Peyer's patch (tissue), 4 donors: ENCODE data around the gene TBC1D2B. TPM values are rescaled to one million over a fixed set of nuclear protein-coding genes. Genes with fewer than 3 reads are reported as not detected.

Source experiments
- DNase-seq, 3 donors: peaks; one replicate each; pipeline ENCODE4 v3.0.0-alpha.2; 2017 to 2019
- H3K27ac ChIP-seq, 4 donors: fragments of 200-600 bp; sonication (generic); one replicate each; pipeline ENCODE4 v1.5.1; 2016 to 2019
- H3K27me3 ChIP-seq, 2 donors: fragments of 200-600 bp; sonication (generic); one replicate each; pipeline ENCODE4 v1.5.1; 2019
- H3K36me3 ChIP-seq, 3 donors: fragments of 200-600 bp; sonication (generic); one replicate each; pipeline ENCODE4 v1.5.1; 2016 to 2019
- H3K4me1 ChIP-seq, 4 donors: fragments of 200-600 bp; sonication (generic); one replicate each; pipeline ENCODE4 v1.5.1; 2016 to 2019
- H3K4me3 ChIP-seq, 4 donors: fragments of 200-600 bp; sonication (generic); 1 replicate in 3 of 4; 2 replicates in 1 of 4; pipeline ENCODE4 v1.5.1; 2016 to 2019; ENCODE audit warnings: mild to moderate bottlenecking in 1 of 4
- H3K9me3 ChIP-seq, 4 donors: fragments of 200-600 bp; sonication (generic); one replicate each; pipeline ENCODE4 v1.5.1; 2016 to 2019; ENCODE audit warnings: mild to moderate bottlenecking in 1 of 4
- POLR2A ChIP-seq, 2 donors: fragments of 450-650 bp; IDR thresholded peaks; one replicate each; pipeline ENCODE4 v1.5.1; 2017; ENCODE audit warnings: antibody characterized with exemption in 2 of 2, mild to moderate bottlenecking in 2 of 2, moderate library complexity in 2 of 2
- total RNA-seq, 4 donors: library from RNA; depleted of rRNA; stranded (reverse); fragments of >200 nt; gene quantifications; one replicate each; pipeline ENCODE4 v1.1.0, GENCODE V29; 2016
- TF ChIP-seq, protein P1 (sequence below), 6 experiments: fragments of 450-650 bp in 4 of 6; fragments of 200-600 bp in 2 of 6; sonication (generic) in 1 of 6; IDR thresholded peaks; one replicate each; pipeline ENCODE4 v1.5.1; 2017 to 2019; ENCODE audit warnings: antibody characterized with exemption in 6 of 6, mild to moderate bottlenecking in 3 of 6, moderate library complexity in 1 of 6

Gene TBC1D2B
- total RNA-seq, 4 donors from 2014 or later, result 52.9 to 94.9 (median 72.4) TPM

DNA sequence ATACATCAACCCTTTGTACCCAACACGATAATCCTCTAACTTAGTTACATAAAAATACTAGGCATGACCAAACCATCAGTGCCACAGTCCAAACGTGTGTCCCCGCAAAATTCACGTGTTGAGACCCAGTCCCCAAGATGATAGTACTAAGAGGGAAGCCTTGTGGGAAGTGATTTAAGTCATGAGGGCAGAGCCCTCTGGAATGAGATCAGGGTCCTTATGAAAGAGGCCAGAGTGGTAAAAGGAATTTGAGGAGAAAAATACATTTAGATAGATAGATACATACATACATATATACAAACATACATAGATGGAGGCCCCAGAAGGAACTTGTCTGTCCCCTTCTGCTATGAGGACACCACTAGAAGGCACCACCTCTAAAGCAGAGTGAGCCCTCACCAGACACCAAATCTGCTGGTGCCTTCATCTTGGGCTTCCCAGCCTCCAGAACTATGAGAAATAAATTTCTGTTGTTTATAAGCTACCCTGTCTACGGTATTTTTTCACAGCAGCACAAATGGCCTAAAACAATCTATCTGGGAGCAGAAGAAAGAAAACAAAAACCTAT lies 8.0 kb downstream of the TBC1D2B start:
- H3K27me3 ChIP-seq, result no peaks in the 10 kb centered on the region
- peaks cover 2 to 94% (median 32%) of the 10 kb centered on the region in 4 donors for H3K4me1 ChIP-seq
- H3K4me3 ChIP-seq, result no peak overlapping the region
- H3K9me3 ChIP-seq, result no peaks in the 10 kb centered on the region
- no peaks in the 10 kb centered on the region for H3K36me3 ChIP-seq
- peak overlapping the region; percentile 61 to 87 (median 75) for H3K27ac ChIP-seq
- no peak for DNase-seq
- no peak for TF ChIP-seq POLR2A (IDR thresholded peaks at IDR 0.05)
- TF ChIP-seq, protein P1, sequence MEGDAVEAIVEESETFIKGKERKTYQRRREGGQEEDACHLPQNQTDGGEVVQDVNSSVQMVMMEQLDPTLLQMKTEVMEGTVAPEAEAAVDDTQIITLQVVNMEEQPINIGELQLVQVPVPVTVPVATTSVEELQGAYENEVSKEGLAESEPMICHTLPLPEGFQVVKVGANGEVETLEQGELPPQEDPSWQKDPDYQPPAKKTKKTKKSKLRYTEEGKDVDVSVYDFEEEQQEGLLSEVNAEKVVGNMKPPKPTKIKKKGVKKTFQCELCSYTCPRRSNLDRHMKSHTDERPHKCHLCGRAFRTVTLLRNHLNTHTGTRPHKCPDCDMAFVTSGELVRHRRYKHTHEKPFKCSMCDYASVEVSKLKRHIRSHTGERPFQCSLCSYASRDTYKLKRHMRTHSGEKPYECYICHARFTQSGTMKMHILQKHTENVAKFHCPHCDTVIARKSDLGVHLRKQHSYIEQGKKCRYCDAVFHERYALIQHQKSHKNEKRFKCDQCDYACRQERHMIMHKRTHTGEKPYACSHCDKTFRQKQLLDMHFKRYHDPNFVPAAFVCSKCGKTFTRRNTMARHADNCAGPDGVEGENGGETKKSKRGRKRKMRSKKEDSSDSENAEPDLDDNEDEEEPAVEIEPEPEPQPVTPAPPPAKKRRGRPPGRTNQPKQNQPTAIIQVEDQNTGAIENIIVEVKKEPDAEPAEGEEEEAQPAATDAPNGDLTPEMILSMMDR (IDR thresholded peaks at IDR 0.05), result no peak

DNA sequence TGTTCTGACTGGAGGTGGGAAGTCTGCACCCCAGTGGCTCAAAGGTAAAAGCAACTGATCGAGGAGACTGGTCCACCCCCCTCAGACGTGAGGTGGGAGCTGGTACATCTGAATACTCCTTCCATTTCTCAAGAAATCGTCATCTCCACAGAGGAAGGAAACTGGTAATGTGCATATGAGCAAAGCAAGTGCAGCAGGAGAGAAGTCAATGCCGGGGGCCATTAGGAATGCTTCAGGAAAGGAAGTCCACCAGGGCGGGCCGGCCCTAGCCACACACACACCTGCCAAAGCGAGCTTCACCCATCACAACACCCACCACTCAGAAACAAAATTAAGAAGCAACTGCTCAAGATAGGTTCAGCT lies 8.5 kb downstream of the TBC1D2B start:
- peak overlapping the region; percentile 61 to 87 (median 75) for H3K27ac ChIP-seq
- peaks cover 2 to 99% (median 32%) of the 10 kb centered on the region in 4 donors for H3K4me1 ChIP-seq
- H3K9me3 ChIP-seq, result no peaks in the 10 kb centered on the region
- no peaks in the 10 kb centered on the region for H3K36me3 ChIP-seq
- DNase-seq, result no peak
- H3K27me3 ChIP-seq, result no peaks in the 10 kb centered on the region
- TF ChIP-seq, protein P1 (IDR thresholded peaks at IDR 0.05), result no peak
- no peak for TF ChIP-seq POLR2A (IDR thresholded peaks at IDR 0.05)
- peak overlapping the region in 1 of 4 donors; percentile 15 for H3K4me3 ChIP-seq

DNA sequence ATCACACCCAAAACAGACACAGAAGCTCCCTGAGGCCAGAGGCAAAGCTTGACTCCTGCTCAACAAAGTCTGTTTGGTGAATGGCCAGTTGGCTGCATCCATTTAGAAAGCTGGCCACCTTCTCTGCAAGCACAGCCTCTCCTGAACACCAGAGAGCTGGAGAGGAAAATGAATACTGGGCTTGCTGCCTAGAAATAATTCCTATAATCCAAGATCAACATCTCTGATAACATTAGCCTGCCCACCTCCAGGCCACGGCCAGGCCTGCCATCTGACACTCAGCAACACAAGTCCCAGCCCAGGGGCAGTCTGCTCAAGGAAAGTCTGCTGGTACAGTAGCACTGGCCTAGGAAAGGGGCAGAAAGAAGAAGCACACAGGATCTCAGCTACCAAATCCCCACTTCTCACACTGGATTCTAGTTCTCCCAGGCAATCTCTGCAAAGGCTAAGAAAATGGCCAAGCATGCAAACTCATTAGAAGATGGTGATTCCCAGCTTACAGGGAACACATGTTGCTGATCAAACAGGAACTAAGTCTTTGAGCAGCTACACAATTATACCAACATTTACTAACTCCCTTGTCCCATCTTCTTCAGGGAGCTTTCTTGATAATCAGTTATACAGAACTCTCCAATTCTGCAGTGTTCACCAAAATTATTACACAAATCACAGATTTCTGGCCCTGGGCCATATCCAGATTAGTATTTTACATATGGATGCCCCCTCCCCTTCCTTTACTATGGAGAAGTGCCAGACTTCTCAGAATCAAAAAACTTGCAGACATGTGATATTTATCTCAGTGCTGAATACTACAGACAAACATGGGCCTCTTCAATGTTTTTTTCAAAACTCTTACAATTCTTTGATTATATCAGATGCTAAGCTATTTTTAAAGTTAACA lies 9.9 kb downstream of the TBC1D2B start:
- no peak overlapping the region for H3K4me3 ChIP-seq
- H3K36me3 ChIP-seq, result no peaks in the 10 kb centered on the region
- peak overlapping the region; percentile 62 to 87 (median 75) for H3K27ac ChIP-seq
- TF ChIP-seq, protein P1 (IDR thresholded peaks at IDR 0.05), result no peak
- no peak for TF ChIP-seq POLR2A (IDR thresholded peaks at IDR 0.05)
- no peak for DNase-seq
- peaks cover 6 to 99% (median 36%) of the 10 kb centered on the region in 4 donors for H3K4me1 ChIP-seq
- no peaks in the 10 kb centered on the region for H3K9me3 ChIP-seq
- no peaks in the 10 kb centered on the region for H3K27me3 ChIP-seq

- TF ChIP-seq, protein P1 (IDR thresholded peaks at IDR 0.05), result no peak
- no peak for TF ChIP-seq POLR2A (IDR thresholded peaks at IDR 0.05)
- Histone ChIP-seq H3K4me1 (peaks cover 6 to 96% (median 36%) of the 10 kb centered on the region in 4 donors), H3K27ac (peak overlapping the region; percentile 70 to 87 (median 80)), H3K27me3 (no peaks in the 10 kb centered on the region), H3K36me3 (no peaks in the 10 kb centered on the region), H3K4me3 (no peak overlapping the region), H3K9me3 (no peaks in the 10 kb centered on the region)
- no peak for DNase-seq
These were observed 11.3 kb downstream of the TBC1D2B start for GRCh38 chr15:78065973-78066946.

GRCh38 chr15:78065284-78065872 lies 12.1 kb downstream of the TBC1D2B start:
- H3K36me3 ChIP-seq, result no peaks in the 10 kb centered on the region
- no peaks in the 10 kb centered on the region for H3K9me3 ChIP-seq
- peak overlapping the region; percentile 70 to 87 (median 80) for H3K27ac ChIP-seq
- no peak for TF ChIP-seq POLR2A (IDR thresholded peaks at IDR 0.05)
- TF ChIP-seq, protein P1 (IDR thresholded peaks at IDR 0.05), result no peak
- DNase-seq, result peak in 1 of 3 donors; percentile 79
- H3K4me1 ChIP-seq, result peaks cover 6 to 93% (median 34%) of the 10 kb centered on the region in 4 donors
- peak overlapping the region in 1 of 4 donors; percentile 20 for H3K4me3 ChIP-seq
- H3K27me3 ChIP-seq, result no peaks in the 10 kb centered on the region
